Transverse colon (tissue), 4 donors: ENCODE data around the gene PCDHGB4. TPM values are rescaled to one million over a fixed set of nuclear protein-coding genes. Genes with fewer than 3 reads are reported as not detected.

Source experiments
- DNase-seq: peaks from one replicate; pipeline ENCODE4 v3.0.0-alpha.2; 2019
- H3K27ac ChIP-seq, 4 donors: fragments of 200-600 bp; sonication (generic); 2 replicates each; pipeline ENCODE4 v1.5.1; 2016 to 2018; ENCODE audit warnings: inconsistent platforms in 4 of 4
- H3K27me3 ChIP-seq: fragments of 200-600 bp; sonication (generic); 2 replicates; pipeline ENCODE4 v1.5.1; 2017; ENCODE audit warnings: inconsistent platforms
- H3K36me3 ChIP-seq, 4 donors: fragments of 200-600 bp; sonication (generic); 2 replicates each; pipeline ENCODE4 v1.5.1; 2017 to 2019; ENCODE audit warnings: inconsistent platforms in 4 of 4
- H3K4me1 ChIP-seq, 4 donors: fragments of 200-600 bp; sonication (generic); 2 replicates each; pipeline ENCODE4 v1.5.1; 2017 to 2020; ENCODE audit warnings: inconsistent platforms in 4 of 4
- H3K4me3 ChIP-seq, 4 donors: fragments of 200-600 bp; sonication (generic); 1 replicate in 1 of 4; 2 replicates in 3 of 4; pipeline versions ENCODE4 v1.5.1 to v1.6.1; 2017 to 2019; ENCODE audit warnings: inconsistent platforms in 4 of 4
- H3K9me3 ChIP-seq, 2 donors: fragments of 200-600 bp; sonication (generic); 2 replicates each; pipeline ENCODE4 v1.5.1; 2017 to 2019; ENCODE audit warnings: inconsistent platforms in 2 of 2
- EP300 ChIP-seq: sonication (generic); formaldehyde crosslinking; IDR thresholded peaks from one replicate; pipeline ENCODE4 v1.6.1; 2017; ENCODE audit warnings: antibody characterized with exemption, low read depth
- POLR2A ChIP-seq: fragments of 450-650 bp; IDR thresholded peaks from one replicate; pipeline ENCODE4 v1.6.1; 2016; ENCODE audit warnings: antibody characterized with exemption, mild to moderate bottlenecking, moderate library complexity
- POLR2AphosphoS5 ChIP-seq, 3 donors: sonication (generic); formaldehyde crosslinking; IDR thresholded peaks; one replicate each; pipeline ENCODE4 v1.6.1; 2016; ENCODE audit warnings: antibody characterized with exemption in 3 of 3
- WGBS, 2 donors: methylation state at CpG; one replicate each; pipeline ENCODE4 v1.1.5; 2018; ENCODE audit warnings: low coverage in 1 of 2; 5-methylcytosine and 5-hydroxymethylcytosine counted together
- in situ Hi-C, 4 donors: fragments of 200-750 bp; cut with MboI; loops; one replicate each; pipeline versions ENCODE4 v1.15.0 to v1.15.1; 2017; ENCODE audit warnings: low sequenced_read_pairs in 3 of 4, low pct_ligation_motif_present in 1 of 4, low pct_unique_long_range_greater_than_20kb in 1 of 4
- intact Hi-C: fragments of 100-400 bp; cut with DNase I; formaldehyde crosslinking; loops from one replicate; pipeline ENCODE4 v1.15.1; 2023; ENCODE audit warnings: low total_unique reads
- total RNA-seq, 4 donors: library from RNA; depleted of rRNA; stranded (reverse); fragments of >200 nt; gene quantifications; one replicate each; pipeline ENCODE4 v1.1.0, GENCODE V29; 2016
- TF ChIP-seq, protein P1 (sequence below), 5 experiments: fragments of 200-600 bp in 3 of 5; fragments of 450-650 bp in 2 of 5; sonication (generic) in 3 of 5; IDR thresholded peaks; 1 replicate in 2 of 5; 2 replicates in 3 of 5; pipeline ENCODE4 v1.5.1; 2016 to 2017; ENCODE audit warnings: antibody characterized with exemption in 5 of 5, inconsistent platforms in 3 of 5, mild to moderate bottlenecking in 2 of 5, moderate library complexity in 1 of 5

PCDHGB4 gene
- total RNA-seq, 4 donors from 2014 or later = 0.40 to 4.4 (median 2.4) TPM

- Histone ChIP-seq H3K4me3 (no peak overlapping the region), H3K36me3 (no peaks in the 10 kb centered on the region), H3K27ac (no peak overlapping the region), H3K4me1 (no peaks in the 10 kb centered on the region), H3K9me3 (peaks cover 77 to 82% of the 10 kb centered on the region in 2 donors), H3K27me3 (peaks cover 36% of the 10 kb centered on the region)
- in situ Hi-C loops = loop anchor here in 1 of 4 donors (25.0 kb wide), 1 partner anchor 200 kb away; no protein-coding TSS in a partner anchor
- intact Hi-C loops = no loop called here
- TF ChIP-seq POLR2AphosphoS5 (IDR thresholded peaks at IDR 0.05) (no peak), POLR2A (no peak), EP300 (no peak)
- TF ChIP-seq, protein P1, sequence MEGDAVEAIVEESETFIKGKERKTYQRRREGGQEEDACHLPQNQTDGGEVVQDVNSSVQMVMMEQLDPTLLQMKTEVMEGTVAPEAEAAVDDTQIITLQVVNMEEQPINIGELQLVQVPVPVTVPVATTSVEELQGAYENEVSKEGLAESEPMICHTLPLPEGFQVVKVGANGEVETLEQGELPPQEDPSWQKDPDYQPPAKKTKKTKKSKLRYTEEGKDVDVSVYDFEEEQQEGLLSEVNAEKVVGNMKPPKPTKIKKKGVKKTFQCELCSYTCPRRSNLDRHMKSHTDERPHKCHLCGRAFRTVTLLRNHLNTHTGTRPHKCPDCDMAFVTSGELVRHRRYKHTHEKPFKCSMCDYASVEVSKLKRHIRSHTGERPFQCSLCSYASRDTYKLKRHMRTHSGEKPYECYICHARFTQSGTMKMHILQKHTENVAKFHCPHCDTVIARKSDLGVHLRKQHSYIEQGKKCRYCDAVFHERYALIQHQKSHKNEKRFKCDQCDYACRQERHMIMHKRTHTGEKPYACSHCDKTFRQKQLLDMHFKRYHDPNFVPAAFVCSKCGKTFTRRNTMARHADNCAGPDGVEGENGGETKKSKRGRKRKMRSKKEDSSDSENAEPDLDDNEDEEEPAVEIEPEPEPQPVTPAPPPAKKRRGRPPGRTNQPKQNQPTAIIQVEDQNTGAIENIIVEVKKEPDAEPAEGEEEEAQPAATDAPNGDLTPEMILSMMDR (IDR thresholded peaks at IDR 0.05) = no peak
- no peak for DNase-seq
Measured at GRCh38 chr5:141362719-141363118, 24.8 kb upstream of the PCDHGB4 start.

DNA sequence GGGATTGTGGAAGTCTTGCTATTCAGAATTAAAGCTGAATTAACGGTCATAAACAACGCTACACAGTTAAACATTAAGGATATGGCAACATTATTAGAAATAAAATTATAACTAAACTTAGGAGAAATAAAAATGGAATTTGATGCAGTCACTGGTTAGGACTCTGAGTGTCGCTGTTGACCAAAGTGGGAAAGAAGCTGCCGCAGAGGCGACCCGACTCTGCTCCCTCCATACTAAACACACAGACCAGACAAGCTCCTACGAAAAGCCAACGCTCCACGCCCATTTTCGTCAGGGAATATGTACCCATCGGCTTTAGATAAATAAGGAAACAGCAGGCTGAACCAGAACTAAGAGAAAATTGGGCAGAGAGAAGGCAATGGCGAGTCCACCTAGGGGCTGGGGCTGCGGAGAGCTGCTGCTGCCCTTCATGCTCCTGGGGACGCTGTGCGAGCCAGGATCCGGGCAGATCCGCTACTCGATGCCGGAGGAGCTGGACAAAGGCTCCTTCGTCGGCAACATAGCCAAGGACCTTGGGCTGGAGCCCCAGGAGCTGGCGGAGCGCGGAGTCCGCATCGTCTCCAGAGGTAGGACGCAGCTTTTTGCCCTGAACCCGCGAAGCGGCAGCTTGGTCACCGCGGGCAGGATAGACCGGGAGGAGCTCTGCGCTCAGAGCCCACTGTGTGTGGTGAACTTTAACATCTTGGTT lies 23.4 kb upstream of the PCDHGB4 start, which contains the start of gene PCDHGA5:
Gene PCDHGA5 (plus strand): TSS at position 211 of the 709 bp plus-strand sequence. CDS start 169 bp downstream, at position 380.
- Histone ChIP-seq H3K36me3 (no peaks in the 10 kb centered on the region), H3K9me3 (peaks cover 66 to 89% of the 10 kb centered on the region in 2 donors), H3K27me3 (peaks cover 39% of the 10 kb centered on the region), H3K4me1 (no peaks in the 10 kb centered on the region), H3K27ac (no peak within 1 kb of the TSS), H3K4me3 (no peak within 1 kb of the TSS)
- in situ Hi-C loops (loop anchor here in 1 of 4 donors (25.0 kb wide), 1 partner anchor 198 kb away; no protein-coding TSS in a partner anchor), intact Hi-C loops (no loop called here)
- DNase-seq = no peak
- WGBS, 2 donors = 52 to 61% methylated on average over 13 to 34 of the region's 34 CpGs
- TF ChIP-seq POLR2A = no peak
- TF ChIP-seq, protein P1 (IDR thresholded peaks at IDR 0.05) = no peak
- TF ChIP-seq POLR2AphosphoS5 (IDR thresholded peaks at IDR 0.05) = no peak
- no peak for TF ChIP-seq EP300

- Histone ChIP-seq H3K27me3 (peaks cover 37% of the 10 kb centered on the region), H3K4me3 (no peak overlapping the region), H3K9me3 (peaks cover 56 to 93% of the 10 kb centered on the region in 2 donors), H3K36me3 (no peaks in the 10 kb centered on the region), H3K27ac (no peak overlapping the region), H3K4me1 (no peaks in the 10 kb centered on the region)
- WGBS, 2 donors = 63 to 75% methylated on average over 7 to 46 of the region's 46 CpGs
- DNase-seq = no peak
- TF ChIP-seq, protein P1 (IDR thresholded peaks at IDR 0.05) = no peak
- TF ChIP-seq POLR2A = no peak
- TF ChIP-seq EP300 = no peak
- in situ Hi-C loops = loop anchor here in 1 of 4 donors (25.0 kb wide), 1 partner anchor 196 kb away; no protein-coding TSS in a partner anchor
- intact Hi-C loops = no loop called here
Measured at GRCh38 chr5:141366016-141366896, 21.2 kb upstream of the PCDHGB4 start.
